Measurements from ENCODE around the gene LPAR5.

The LPAR5 gene

GRCh38 chr12:6635856-6636531, at the start of gene LPAR5:
LPAR5 (minus strand) TSS chr12:6635959; CDS start chr12:6621248, 14,711 bp downstream.
- DNase-seq: no peak

GRCh38 chr12:6684609-6685008, 48.9 kb upstream of the LPAR5 start:
- peak; percentile 58 for DNase-seq

- no peak for DNase-seq
Observed at GRCh38 chr12:6676962-6677361, 41.2 kb upstream of the LPAR5 start.

- no peak for DNase-seq
Observed at GRCh38 chr12:6672143-6672542, 36.4 kb upstream of the LPAR5 start.

GRCh38 chr12:6667559-6668210, 31.9 kb upstream of the LPAR5 start:
- DNase-seq: peak; percentile 7

- no peak for DNase-seq
Observed at GRCh38 chr12:6666211-6666610, 30.5 kb upstream of the LPAR5 start.

GRCh38 chr12:6664902-6665301, 29.1 kb upstream of the LPAR5 start:
- no peak for DNase-seq

- DNase-seq: peak; percentile 98
Observed at GRCh38 chr12:6662906-6663742, 27.4 kb upstream of the LPAR5 start, which contains the start of gene ING4. ING4 (minus strand) TSS chr12:6663119; CDS start chr12:6663101, 18 bp downstream.

GRCh38 chr12:6662602-6662905, 26.8 kb upstream of the LPAR5 start:
- DNase-seq: no peak

GRCh38 chr12:6653987-6654386, 18.2 kb upstream of the LPAR5 start:
- DNase-seq: no peak

GRCh38 chr12:6653342-6653741, 17.6 kb upstream of the LPAR5 start:
- DNase-seq: no peak

- no peak for DNase-seq
Observed at GRCh38 chr12:6652391-6652790, 16.6 kb upstream of the LPAR5 start.

- no peak for DNase-seq
Observed at GRCh38 chr12:6650832-6651231, 15.1 kb upstream of the LPAR5 start.

GRCh38 chr12:6647083-6647604, 11.4 kb upstream of the LPAR5 start, which contains the start of gene ACRBP:
ACRBP (minus strand) TSS chr12:6647432; CDS start chr12:6647366, 66 bp downstream.
- no peak for DNase-seq

- no peak for DNase-seq
Observed at GRCh38 chr12:6646276-6647082, 10.7 kb upstream of the LPAR5 start.

GRCh38 chr12:6644903-6645302, 9.1 kb upstream of the LPAR5 start:
- DNase-seq: peak; percentile 7

GRCh38 chr12:6644257-6644596, 8.5 kb upstream of the LPAR5 start:
- DNase-seq: no peak

- no peak for DNase-seq
Observed at GRCh38 chr12:6643569-6644256, 8.0 kb upstream of the LPAR5 start.

GRCh38 chr12:6641131-6641530, 5.4 kb upstream of the LPAR5 start:
- DNase-seq: no peak

- no peak for DNase-seq
Observed at GRCh38 chr12:6640497-6640896, 4.7 kb upstream of the LPAR5 start.

GRCh38 chr12:6639151-6639801, 3.5 kb upstream of the LPAR5 start:
- DNase-seq: no peak

- no peak for DNase-seq
Observed at GRCh38 chr12:6638305-6638704, 2.5 kb upstream of the LPAR5 start.
